ENCODE results near the gene PPFIA4.
A peak's percentile ranks its signal among the peaks of the same experiment; 100 is the strongest.

Gene PPFIA4

DNA sequence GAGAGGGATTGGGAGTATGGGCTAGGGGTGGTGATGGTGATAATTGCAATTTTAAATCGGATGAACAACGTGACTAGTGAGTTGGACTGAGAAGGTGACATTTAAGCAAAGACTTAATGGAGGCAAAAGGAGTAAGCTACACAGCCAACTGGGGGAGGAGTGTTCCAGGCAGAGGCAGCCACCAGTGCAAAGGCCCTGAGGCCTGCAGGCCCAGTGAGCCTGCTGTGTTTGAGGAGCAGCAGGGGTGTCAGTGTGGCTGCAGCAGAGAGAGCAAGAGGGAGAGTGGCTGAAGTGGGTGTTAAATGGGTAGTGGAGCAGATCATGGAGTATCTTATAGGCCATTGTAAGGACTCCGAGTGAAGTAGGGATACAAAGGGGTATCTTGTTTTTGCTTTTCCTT is 40.7 kb downstream of the PPFIA4 start:
- Histone ChIP-seq H3K9ac (ENCODE audit: low read length) (no peak overlapping the region), H4K20me1 (ENCODE audit: insufficient read depth, low read length) (no peaks in the 10 kb centered on the region), H3F3A (ENCODE audit: insufficient read depth, low read length) (0 out of 2 replicates have a peak, but pooled peaks cover 2% of the 10 kb centered on the region), H3K9me3 (replicated peaks; ENCODE audit: insufficient read depth, low read length) (no peaks in the 10 kb centered on the region), H3K27me3 (replicated peaks; ENCODE audit: insufficient read depth, low read length) (no peaks in the 10 kb centered on the region), H3K4me2 (ENCODE audit: low read depth, low read length) (no peak overlapping the region), H3K79me2 (ENCODE audit: low read length) (no peaks in the 10 kb centered on the region), H2AFZ (ENCODE audit: low read length) (no peak overlapping the region), H3K27ac (ENCODE audit: low read length) (no peak overlapping the region), H3K4me1 (ENCODE audit: low read length) (peaks cover 19% of the 10 kb centered on the region), H3K4me3 (ENCODE audit: low read length) (no peak overlapping the region), H3K9me2 (replicated peaks; ENCODE audit: insufficient read depth, low read length) (no peaks in the 10 kb centered on the region), H3K36me3 (replicated peaks; ENCODE audit: insufficient read depth, low read length) (no peaks in the 10 kb centered on the region)
- TF ChIP-seq EZH2phosphoT487 (IDR thresholded peaks at IDR 0.05; ENCODE audit: low read length) (no peak), EZH2 (optimal IDR thresholded peaks at IDR 0.05; ENCODE audit: low read depth, low read length) (no peak)
- TF ChIP-seq, protein P1, sequence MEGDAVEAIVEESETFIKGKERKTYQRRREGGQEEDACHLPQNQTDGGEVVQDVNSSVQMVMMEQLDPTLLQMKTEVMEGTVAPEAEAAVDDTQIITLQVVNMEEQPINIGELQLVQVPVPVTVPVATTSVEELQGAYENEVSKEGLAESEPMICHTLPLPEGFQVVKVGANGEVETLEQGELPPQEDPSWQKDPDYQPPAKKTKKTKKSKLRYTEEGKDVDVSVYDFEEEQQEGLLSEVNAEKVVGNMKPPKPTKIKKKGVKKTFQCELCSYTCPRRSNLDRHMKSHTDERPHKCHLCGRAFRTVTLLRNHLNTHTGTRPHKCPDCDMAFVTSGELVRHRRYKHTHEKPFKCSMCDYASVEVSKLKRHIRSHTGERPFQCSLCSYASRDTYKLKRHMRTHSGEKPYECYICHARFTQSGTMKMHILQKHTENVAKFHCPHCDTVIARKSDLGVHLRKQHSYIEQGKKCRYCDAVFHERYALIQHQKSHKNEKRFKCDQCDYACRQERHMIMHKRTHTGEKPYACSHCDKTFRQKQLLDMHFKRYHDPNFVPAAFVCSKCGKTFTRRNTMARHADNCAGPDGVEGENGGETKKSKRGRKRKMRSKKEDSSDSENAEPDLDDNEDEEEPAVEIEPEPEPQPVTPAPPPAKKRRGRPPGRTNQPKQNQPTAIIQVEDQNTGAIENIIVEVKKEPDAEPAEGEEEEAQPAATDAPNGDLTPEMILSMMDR (IDR thresholded peaks at IDR 0.05; ENCODE audit: low read length), result no peak
- DNase-seq, result no peak

GRCh38 chr1:203069030-203069747 is 42.9 kb downstream of the PPFIA4 start:
- Histone ChIP-seq H3K4me2 (ENCODE audit: low read depth, low read length) (peak overlapping the region; percentile 28; the same call in 1 of the 2 replicates), H3K9me3 (replicated peaks; ENCODE audit: insufficient read depth, low read length) (no peaks in the 10 kb centered on the region), H4K20me1 (ENCODE audit: insufficient read depth, low read length) (no peaks in the 10 kb centered on the region), H3K36me3 (replicated peaks; ENCODE audit: insufficient read depth, low read length) (no peaks in the 10 kb centered on the region), H3K4me1 (ENCODE audit: low read length) (peaks cover 19% of the 10 kb centered on the region), H3K79me2 (ENCODE audit: low read length) (no peaks in the 10 kb centered on the region), H3K9ac (ENCODE audit: low read length) (no peak overlapping the region), H3F3A (ENCODE audit: insufficient read depth, low read length) (0 out of 2 replicates have a peak, but pooled peaks cover 2% of the 10 kb centered on the region), H3K27me3 (replicated peaks; ENCODE audit: insufficient read depth, low read length) (no peaks in the 10 kb centered on the region), H3K27ac (ENCODE audit: low read length) (peak overlapping the region; percentile 53; the same call in 1 of the 2 replicates), H3K4me3 (ENCODE audit: low read length) (no peak overlapping the region), H2AFZ (ENCODE audit: low read length) (peak overlapping the region; percentile 25), H3K9me2 (replicated peaks; ENCODE audit: insufficient read depth, low read length) (no peaks in the 10 kb centered on the region)
- peak; percentile 68 for DNase-seq
- TF ChIP-seq, protein P1 (IDR thresholded peaks at IDR 0.05; ENCODE audit: low read length), result no peak
- TF ChIP-seq EZH2 (optimal IDR thresholded peaks at IDR 0.05; ENCODE audit: low read depth, low read length) (no peak), EZH2phosphoT487 (IDR thresholded peaks at IDR 0.05; ENCODE audit: low read length) (no peak)

DNA sequence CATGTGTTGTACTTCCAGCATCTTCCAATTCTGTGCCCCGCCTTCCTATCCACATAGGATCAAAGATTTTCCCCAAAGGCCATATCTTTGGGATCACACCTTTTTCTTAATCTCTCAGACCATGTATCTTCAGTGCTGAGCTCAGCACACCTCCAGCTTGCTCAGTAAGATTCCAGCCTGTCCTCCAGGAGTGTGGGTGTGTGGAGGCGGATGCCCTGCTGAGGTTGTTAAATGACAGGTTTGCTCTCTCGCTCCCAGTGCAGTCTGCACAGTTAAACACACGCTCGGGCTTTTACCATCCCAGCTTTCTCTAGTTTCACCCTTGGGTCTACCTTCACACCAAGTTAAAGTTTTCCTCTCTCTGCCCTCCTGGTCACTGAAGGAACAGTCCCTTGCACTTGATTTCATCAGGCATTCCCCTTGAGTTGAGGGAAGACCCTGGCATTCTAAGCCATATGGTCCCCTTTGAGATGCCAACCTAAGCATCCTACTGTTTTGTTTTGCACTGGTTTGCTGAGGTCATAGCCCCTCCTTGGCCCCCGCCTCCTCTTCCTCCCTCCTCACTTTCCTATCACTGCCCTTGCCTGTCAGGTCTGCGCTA is 45.8 kb downstream of the PPFIA4 start:
- H3K4me1 ChIP-seq (ENCODE audit: low read length), result peaks cover 19% of the 10 kb centered on the region
- H4K20me1 ChIP-seq (ENCODE audit: insufficient read depth, low read length), result no peaks in the 10 kb centered on the region
- no peaks in the 10 kb centered on the region for H3K9me2 ChIP-seq (replicated peaks; ENCODE audit: insufficient read depth, low read length)
- H3K27ac ChIP-seq (ENCODE audit: low read length), result no peak overlapping the region
- no peak overlapping the region for H3K4me2 ChIP-seq (ENCODE audit: low read depth, low read length)
- H3F3A ChIP-seq (ENCODE audit: insufficient read depth, low read length), result 0 out of 2 replicates have a peak, but pooled peaks cover 2% of the 10 kb centered on the region
- H2AFZ ChIP-seq (ENCODE audit: low read length), result no peak overlapping the region
- no peak for DNase-seq
- TF ChIP-seq EZH2phosphoT487 (IDR thresholded peaks at IDR 0.05; ENCODE audit: low read length) (no peak), EZH2 (optimal IDR thresholded peaks at IDR 0.05; ENCODE audit: low read depth, low read length) (no peak)
- TF ChIP-seq, protein P1 (IDR thresholded peaks at IDR 0.05; ENCODE audit: low read length), result no peak
- H3K36me3 ChIP-seq (replicated peaks; ENCODE audit: insufficient read depth, low read length), result no peaks in the 10 kb centered on the region
- no peaks in the 10 kb centered on the region for H3K27me3 ChIP-seq (replicated peaks; ENCODE audit: insufficient read depth, low read length)
- H3K9ac ChIP-seq (ENCODE audit: low read length), result no peak overlapping the region
- H3K4me3 ChIP-seq (ENCODE audit: low read length), result no peak overlapping the region
- no peaks in the 10 kb centered on the region for H3K9me3 ChIP-seq (replicated peaks; ENCODE audit: insufficient read depth, low read length)
- no peaks in the 10 kb centered on the region for H3K79me2 ChIP-seq (ENCODE audit: low read length)

Data from MM.1S (cell line).